GM18499 (cell line): ENCODE data around the gene VPS11.
"Not testable (repeated sequence)": the region's sequence is repeated elsewhere in the genome, so short reads cannot be mapped to it uniquely, and the experiment has no call there.

ENCODE experiments used
- ATAC-seq: cut with Tn5 transposase; IDR thresholded peaks from one replicate; pipeline ENCODE4 v1.9.1; 2021; ENCODE audit warnings: moderate number of reproducible peaks; ENCODE audit not compliant: insufficient read depth, unreplicated experiment

Gene VPS11

GRCh38 chr11:119034813-119035212, 32.8 kb upstream of the VPS11 start:
- no peak for ATAC-seq

- no peak for ATAC-seq
Measured at GRCh38 chr11:119038884-119039283, 28.7 kb upstream of the VPS11 start.

DNA sequence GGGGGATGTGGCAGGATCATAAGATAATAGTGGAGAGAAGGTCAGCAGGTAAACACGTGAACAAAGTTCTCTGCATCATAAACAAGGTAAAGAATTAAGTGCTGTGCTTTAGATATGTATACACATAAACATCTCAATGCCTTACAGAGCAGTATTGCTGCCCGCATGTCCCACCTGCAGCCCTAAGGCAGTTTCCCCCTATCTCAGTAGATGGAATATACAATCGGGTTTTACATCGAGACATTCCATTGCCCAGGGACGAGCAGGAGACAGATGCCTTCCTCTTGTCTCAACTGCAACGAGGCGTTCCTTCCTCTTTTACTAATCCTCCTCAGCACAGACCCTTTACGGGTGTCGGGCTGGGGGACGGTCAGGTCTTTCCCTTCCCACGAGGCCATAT, 28.1 kb upstream of the VPS11 start:
- not testable (repeated sequence) for ATAC-seq

DNA sequence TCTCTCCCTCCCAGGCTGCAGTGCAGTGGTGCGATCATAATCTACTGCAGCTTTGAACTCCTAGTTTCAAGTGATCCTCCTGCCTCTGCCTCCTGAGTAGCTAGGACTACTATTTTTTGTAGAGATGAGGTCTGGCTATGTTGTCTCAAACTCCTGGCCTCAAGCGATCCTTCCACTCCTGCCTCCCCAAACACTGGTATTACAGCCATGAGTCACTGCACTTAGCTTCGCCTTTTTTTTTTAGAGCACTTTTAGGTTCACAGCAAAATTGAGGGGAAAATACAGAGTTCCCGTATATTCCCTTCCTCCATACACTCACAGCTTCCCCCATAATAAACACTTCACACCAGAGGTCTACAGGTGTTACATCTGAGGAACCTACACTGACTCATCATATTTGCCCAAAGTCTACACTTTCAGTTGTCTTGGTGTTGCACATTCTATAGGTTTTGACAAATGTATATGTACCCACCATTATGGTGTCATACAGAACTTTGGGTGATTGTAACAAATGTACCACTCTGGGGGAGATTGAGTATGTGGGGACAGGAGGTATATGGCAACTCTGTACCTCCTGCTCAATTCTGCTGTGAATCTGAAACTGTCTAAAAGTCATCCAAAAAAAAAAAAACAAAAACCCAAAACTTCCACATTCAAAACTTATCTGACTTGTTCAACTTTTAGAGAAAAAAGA, 25.6 kb upstream of the VPS11 start:
- no peak for ATAC-seq

DNA sequence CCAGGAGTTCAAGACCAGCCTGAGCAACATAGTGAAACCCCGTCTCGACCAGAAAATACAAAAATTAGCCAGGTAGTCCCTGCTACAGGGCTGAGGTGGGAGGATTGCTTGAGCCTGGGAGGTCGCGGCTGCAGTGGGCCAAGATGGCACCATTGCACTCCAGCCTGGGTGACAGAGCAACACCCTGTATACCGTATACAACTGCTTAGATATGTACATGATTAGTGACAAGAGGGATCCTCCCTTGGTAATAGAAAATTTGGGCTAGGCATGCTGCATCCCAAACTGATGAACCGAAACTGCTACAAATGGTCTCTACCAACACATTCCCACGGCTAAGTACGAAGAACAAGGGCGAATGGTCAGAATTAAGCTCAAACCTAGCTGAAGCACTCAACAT, 24.7 kb upstream of the VPS11 start:
- no peak for ATAC-seq

GRCh38 chr11:119044708-119045107, 22.9 kb upstream of the VPS11 start:
- no peak for ATAC-seq

GRCh38 chr11:119046489-119046888, 21.1 kb upstream of the VPS11 start:
- ATAC-seq = no peak

GRCh38 chr11:119047205-119047604, 20.4 kb upstream of the VPS11 start:
- ATAC-seq = no peak

- ATAC-seq = no peak
Measured at GRCh38 chr11:119048644-119049043, 19.0 kb upstream of the VPS11 start.

- ATAC-seq = no peak
Measured at GRCh38 chr11:119049081-119049480, 18.5 kb upstream of the VPS11 start.

- no peak for ATAC-seq
Measured at GRCh38 chr11:119051440-119052162, 16.0 kb upstream of the VPS11 start.

DNA sequence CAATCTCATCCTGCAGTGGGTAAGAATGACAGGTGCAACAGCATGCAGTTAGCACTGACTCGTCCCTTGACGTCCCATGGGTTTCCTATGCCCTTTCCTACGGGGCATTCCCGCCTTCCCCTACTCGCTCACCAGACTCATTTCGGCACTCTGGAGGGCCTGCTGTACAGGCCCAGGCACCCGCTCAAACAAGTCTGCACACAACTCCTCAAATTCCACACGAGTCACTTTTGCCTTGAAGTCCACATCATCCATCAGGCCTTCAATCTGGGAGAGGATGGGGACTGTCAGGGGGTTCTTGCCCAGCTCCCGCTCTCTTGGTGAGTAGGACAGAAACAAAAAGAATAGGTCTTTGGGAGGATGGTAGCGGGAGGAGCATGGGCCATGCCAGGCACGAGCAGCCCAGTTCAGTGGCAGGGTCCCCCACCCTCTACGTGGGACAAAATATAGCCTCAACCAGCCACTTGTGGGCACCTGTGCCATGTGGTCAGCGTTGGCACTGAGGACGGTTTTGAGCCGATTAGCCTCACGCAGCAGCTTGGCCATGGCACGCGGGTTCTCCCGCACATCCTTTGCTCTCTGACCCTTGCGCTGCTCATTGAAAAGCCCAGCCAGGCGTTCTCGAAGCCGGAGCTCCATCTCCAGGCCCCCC, 15.3 kb upstream of the VPS11 start:
- no peak for ATAC-seq

GRCh38 chr11:119054418-119054817, 13.2 kb upstream of the VPS11 start:
- ATAC-seq = no peak

DNA sequence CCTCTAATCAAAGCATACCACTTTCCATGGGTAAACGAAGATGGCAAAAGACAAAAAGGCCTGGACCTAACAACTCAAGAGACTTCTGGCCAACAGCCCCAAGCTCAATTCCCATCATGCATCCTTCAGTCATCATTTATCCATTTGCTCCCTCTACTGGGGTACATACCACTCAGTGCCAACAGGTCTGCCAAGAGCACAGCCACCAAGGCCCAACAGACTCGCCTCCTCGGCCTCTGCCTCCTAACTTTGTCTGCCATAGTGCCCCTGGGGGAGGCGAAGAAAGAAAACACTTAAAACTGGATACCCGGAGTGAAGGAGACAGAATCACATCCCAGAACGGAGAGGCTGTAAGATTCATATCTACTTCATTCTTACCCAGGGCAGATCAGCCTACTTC, 11.7 kb upstream of the VPS11 start:
- ATAC-seq = no peak

DNA sequence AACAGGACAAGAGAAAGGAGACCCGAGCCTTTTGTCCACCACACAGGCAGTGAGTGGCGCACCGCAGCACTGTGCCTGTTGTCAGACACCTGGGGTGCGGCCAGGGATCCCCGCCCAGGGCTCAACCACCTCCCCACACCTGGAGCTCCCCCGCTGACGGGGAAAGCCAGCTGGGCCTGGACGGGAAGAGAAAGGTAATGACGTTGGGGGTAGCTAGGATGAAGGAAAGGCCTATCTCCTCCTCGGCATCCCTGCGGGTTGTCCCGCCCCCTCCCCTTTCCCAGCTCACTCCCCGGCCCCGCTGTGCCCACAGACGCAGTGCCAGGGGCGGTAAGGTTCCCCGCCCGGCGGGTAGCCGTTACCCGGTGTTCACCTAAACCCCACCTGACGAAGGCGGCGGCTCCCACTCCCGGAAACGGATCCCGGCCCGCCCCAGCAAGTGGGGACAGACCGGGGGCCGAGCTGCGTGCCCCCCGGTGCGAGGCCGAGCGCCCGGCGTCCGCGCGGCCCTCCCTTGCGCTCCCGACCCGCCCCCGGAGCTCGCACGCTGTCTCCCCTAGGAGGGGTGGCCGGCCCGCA, 11.1 kb upstream of the VPS11 start:
- ATAC-seq = no peak

DNA sequence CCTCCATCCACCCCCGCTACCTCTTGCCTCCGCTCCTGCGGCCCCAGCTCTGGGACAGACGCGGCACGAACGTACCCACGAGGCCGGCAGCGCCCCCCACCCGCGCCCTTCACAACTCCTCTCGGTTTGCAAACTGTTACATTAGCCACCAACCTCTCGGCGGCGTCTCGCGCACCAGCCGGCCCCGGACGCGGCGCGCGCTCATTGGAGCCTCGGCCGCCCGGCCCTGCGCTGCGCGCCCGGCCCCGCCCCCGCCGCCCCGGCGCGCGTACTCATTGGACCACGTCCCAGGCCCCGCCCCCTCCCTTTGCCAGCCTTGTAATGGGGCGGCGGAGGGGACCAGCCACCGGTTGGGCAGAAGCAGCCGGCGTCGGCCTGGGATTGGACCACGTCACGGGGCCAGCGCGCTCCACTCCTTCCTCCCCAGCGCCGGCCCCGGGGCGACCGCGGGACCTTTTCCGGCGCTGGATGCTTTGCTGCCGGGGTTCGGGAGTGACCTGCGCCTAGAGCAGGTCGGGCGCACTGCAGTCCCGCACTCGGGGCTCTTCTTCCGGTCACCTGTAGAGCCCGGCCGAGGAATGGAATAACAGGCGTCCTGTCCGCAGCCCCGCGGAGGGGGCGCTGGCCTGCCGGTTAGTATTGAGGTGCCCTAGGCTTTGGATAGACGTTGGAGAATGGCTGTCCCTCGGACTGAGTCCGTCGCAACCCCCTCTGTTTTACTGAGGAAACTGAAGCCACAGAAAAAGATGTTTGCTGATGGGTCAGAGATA, 10.4 kb upstream of the VPS11 start, which contains the start of gene HYOU1:
HYOU1 (minus strand) TSS at position 206 of the 770 bp plus-strand sequence. CDS start 1,045 bp downstream, outside the sequence.
- peak; percentile 47 for ATAC-seq

GRCh38 chr11:119059128-119059527, 8.5 kb upstream of the VPS11 start:
- ATAC-seq = not testable (repeated sequence)

DNA sequence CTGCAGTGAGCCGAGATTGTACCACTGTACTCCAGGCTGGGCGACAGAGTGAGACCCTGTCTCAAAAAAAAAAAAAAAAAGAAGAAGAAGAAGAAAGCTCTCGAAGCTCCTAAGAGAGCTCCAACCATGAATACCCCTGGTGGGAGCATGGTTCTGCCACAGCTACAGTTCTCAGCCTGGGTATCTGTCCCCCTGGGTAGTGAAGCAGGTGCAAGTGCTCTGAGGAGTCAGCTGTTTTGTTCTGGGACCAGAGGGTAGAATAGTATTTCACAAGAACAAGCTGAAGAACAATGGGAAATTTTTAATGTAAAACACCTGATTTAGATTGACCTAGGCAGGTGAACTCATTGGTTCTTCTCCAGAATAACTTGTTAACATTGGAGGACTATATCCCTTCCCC, 6.4 kb upstream of the VPS11 start:
- no peak for ATAC-seq

- no peak for ATAC-seq
Measured at GRCh38 chr11:119062779-119063178, 4.8 kb upstream of the VPS11 start.

GRCh38 chr11:119065369-119065768, 2.2 kb upstream of the VPS11 start:
- no peak for ATAC-seq
